Ovary (tissue), 9 donors: Measurements from ENCODE around the gene MS4A7. TPM values are rescaled to one million over a fixed set of nuclear protein-coding genes. Genes with fewer than 3 reads are reported as not detected.

Experiments
- DNase-seq, 5 donors: peaks; one replicate each; pipeline ENCODE4 v3.0.0-alpha.2; 2019 to 2020
- H3K27ac ChIP-seq, 2 donors: fragments of 200-600 bp; one replicate each; pipeline versions ENCODE4 v1.5.1 to v1.8.0; 2019 to 2022
- H3K27me3 ChIP-seq: fragments of 200-600 bp; one replicate; pipeline ENCODE4 v1.8.0; 2022
- H3K36me3 ChIP-seq: fragments of 200-600 bp; sonication (generic); one replicate; pipeline ENCODE4 v1.5.1; 2019
- H3K4me1 ChIP-seq: one replicate; pipeline ENCODE4 v1.8.1; 2013; ENCODE audit warnings: mild to moderate bottlenecking, moderate library complexity; ENCODE audit not compliant: insufficient read depth
- H3K4me3 ChIP-seq: fragments of 200-600 bp; sonication (generic); one replicate; pipeline ENCODE4 v1.5.1; 2017
- H3K9me3 ChIP-seq, 2 donors: fragments of 200-600 bp in 1 of 2; sonication (generic) in 1 of 2; one replicate each; pipeline versions ENCODE4 v1.5.1 to v1.8.1; 2013 to 2019; ENCODE audit warnings: mild to moderate bottlenecking in 1 of 2, moderate library complexity in 1 of 2
- EP300 ChIP-seq: sonication (generic); formaldehyde crosslinking; IDR thresholded peaks from one replicate; pipeline ENCODE4 v1.6.1; 2017; ENCODE audit warnings: antibody characterized with exemption
- POLR2A ChIP-seq: fragments of 450-650 bp; IDR thresholded peaks from one replicate; pipeline ENCODE4 v1.6.1; 2017; ENCODE audit warnings: antibody characterized with exemption, mild to moderate bottlenecking, moderate library complexity
- WGBS, 3 donors: extraction: QIAGEN DNeasy Blood & Tissue Kit in 1 of 3; methylation state at CpG; one replicate each; pipeline versions ENCODE4 v1.1.5 to v1.1.7; 2013 to 2017; 5-methylcytosine and 5-hydroxymethylcytosine counted together
- intact Hi-C, 4 donors: fragments of 100-400 bp; cut with DNase I; formaldehyde crosslinking; loops; one replicate each; pipeline versions ENCODE4 v1.11.0 to v1.15.1; 2022 to 2023
- polyA plus RNA-seq, 2 donors: library from polyadenylated mRNA; stranded (reverse); fragments of 200-250 nt in 1 of 2; fragments of 350-450 nt in 1 of 2; fragmentation: Illumina TruSeq in 1 of 2; extraction: RNeasy Lipid Tissue Mini Kit (QIAGEN cat#74804) in 1 of 2; gene quantifications; one replicate each; pipeline ENCODE4 v1.2.3, GENCODE V29; 2013 to 2014
- total RNA-seq, 7 donors: library from RNA; depleted of rRNA in 2 of 7; stranded (reverse); fragments of >200 nt in 2 of 7; fragmentation: NEBNext Ultra II Directional in 3 of 7; extraction: Animal tissue kit (Norgen Biotek cat#: 25700) in 3 of 7; gene quantifications; one replicate each; pipeline versions ENCODE4 v1.1.0 to v1.2.4, GENCODE V29; 2016 to 2023
- TF ChIP-seq, protein P1 (sequence below), 3 donors: fragments of 450-650 bp in 2 of 3; fragments of 200-600 bp in 1 of 3; IDR thresholded peaks; one replicate each; pipeline versions ENCODE4 v1.5.1 to v1.8.0; 2016 to 2022; ENCODE audit warnings: antibody characterized with exemption in 3 of 3, mild to moderate bottlenecking in 1 of 3
- donor health status: DM: no; HTN: no; CAD: no; lungs with moderate emphysema.
- donor health status: DM: no; HTN: no; CAD: no.
- donor health status: Bipolar disorder and iron deficiency.
- donor health status: DM: yes; HTN: yes; CAD: no.
- donor health status: DM: no; HTN: no; CAD: no.
- donor health status: DM: yes; HTN: yes; CAD: no.

Gene MS4A7
- total and polyA plus RNA-seq, 9 donors = 5.4 to 38.2 (median 11.6) TPM

DNA sequence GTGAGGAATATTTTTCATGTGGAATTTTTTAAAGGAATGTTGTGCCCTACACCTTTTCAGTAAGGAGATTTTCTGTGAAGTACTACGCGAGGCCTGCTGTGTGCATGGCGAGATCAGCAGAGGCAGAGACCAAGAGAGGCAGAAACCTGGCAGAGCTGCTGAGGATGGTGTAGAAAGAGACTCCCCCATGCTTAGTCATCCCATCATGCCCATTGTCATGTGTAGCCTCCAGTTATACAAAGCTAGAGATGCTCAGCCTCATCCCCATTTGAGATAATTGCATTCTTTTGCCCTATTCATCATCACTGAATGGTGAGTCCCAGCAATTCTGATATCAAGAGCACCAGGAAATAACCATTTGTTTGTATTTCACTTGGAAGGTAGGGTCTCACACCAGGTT is 3.0 kb upstream of the MS4A7 start:
- no peak for DNase-seq
- Histone ChIP-seq H3K4me3 (no peak overlapping the region), H3K27ac (no peak overlapping the region), H3K36me3 (no peaks in the 10 kb centered on the region), H3K27me3 (no peaks in the 10 kb centered on the region), H3K4me1 (no peaks in the 10 kb centered on the region), H3K9me3 (no peaks in the 10 kb centered on the region)
- intact Hi-C loops = no loop called here
- TF ChIP-seq POLR2A (no peak), EP300 (no peak)
- TF ChIP-seq, protein P1, sequence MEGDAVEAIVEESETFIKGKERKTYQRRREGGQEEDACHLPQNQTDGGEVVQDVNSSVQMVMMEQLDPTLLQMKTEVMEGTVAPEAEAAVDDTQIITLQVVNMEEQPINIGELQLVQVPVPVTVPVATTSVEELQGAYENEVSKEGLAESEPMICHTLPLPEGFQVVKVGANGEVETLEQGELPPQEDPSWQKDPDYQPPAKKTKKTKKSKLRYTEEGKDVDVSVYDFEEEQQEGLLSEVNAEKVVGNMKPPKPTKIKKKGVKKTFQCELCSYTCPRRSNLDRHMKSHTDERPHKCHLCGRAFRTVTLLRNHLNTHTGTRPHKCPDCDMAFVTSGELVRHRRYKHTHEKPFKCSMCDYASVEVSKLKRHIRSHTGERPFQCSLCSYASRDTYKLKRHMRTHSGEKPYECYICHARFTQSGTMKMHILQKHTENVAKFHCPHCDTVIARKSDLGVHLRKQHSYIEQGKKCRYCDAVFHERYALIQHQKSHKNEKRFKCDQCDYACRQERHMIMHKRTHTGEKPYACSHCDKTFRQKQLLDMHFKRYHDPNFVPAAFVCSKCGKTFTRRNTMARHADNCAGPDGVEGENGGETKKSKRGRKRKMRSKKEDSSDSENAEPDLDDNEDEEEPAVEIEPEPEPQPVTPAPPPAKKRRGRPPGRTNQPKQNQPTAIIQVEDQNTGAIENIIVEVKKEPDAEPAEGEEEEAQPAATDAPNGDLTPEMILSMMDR (IDR thresholded peaks at IDR 0.05) = no peak
- WGBS, 3 donors = 91 to 96% (median 94%) methylated on average over 3 of the region's 3 CpGs

DNA sequence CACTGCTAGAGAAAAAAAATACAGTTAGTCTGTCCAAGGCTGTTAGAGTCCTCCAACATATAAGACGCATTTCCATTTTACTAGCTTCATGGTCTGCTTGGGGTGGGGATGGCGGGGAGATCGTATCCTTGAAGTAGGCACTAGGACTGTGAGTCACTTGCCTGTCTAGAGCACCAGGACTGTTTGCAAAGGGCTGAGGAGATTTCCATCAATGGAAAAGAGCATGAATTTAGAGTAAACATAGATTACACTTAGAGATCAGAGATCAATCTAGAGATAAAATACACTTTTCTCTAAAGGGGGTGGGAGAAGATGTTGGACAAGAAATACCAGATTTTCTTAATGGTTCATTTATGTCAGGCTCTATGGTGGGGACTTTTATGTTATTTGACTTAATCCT is 1.7 kb upstream of the MS4A7 start:
- WGBS, 3 donors = 87 to 92% (median 91%) methylated on average over 3 of the region's 3 CpGs
- TF ChIP-seq, protein P1 (IDR thresholded peaks at IDR 0.05) = no peak
- TF ChIP-seq EP300 = no peak
- no peak for TF ChIP-seq POLR2A
- no peak overlapping the region for H3K27ac ChIP-seq

DNA sequence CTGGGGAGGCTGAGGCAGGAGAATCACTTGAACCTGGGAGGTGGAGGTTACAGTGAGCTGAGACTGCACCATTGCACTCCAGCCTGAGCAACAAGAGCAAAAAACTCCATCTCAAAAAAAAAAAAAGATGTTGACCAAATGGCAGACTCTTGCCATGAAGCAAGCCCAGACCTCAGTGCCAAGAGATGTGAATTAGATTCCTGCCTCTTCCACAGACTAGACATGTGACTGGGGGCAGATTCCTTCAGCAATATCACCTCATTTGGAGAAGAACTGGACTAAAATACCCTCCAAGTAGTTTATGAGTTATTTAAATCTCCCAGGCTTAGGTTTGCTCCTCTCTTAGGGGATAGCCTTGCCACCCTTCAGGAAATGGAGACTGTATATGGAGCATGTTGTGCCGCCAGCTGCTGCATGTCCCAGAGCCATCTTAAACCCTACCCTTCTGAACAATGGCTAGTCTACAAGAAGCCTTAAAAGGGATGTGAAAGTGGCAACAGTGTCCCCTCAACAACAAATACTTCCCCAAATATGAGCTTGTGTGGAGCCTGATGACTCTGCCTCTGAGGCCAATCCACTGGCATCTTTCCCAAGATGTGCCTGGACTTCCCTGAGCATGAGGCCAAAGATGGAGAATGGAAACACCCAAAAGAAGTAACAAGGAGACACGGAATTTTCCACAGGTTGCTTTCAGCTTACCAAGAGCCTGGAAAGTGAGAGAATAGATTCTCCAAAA is 763 bp upstream of the MS4A7 start:
- H3K4me1 ChIP-seq = no peaks in the 10 kb centered on the region
- H3K4me3 ChIP-seq = no peak overlapping the region
- no peaks in the 10 kb centered on the region for H3K27me3 ChIP-seq
- TF ChIP-seq EP300 (no peak), POLR2A (no peak)
- TF ChIP-seq, protein P1 (IDR thresholded peaks at IDR 0.05) = no peak
- intact Hi-C loops = no loop called here
- 87 to 94% (median 91%) methylated on average over 2 of the region's 2 CpGs for WGBS, 3 donors
- no peaks in the 10 kb centered on the region for H3K9me3 ChIP-seq
- H3K36me3 ChIP-seq = no peaks in the 10 kb centered on the region
- no peak overlapping the region for H3K27ac ChIP-seq
- no peak for DNase-seq

More for the DNA sequence above, 1.7 kb upstream of the MS4A7 start:
- no peak for DNase-seq
- Histone ChIP-seq H3K27me3 (no peaks in the 10 kb centered on the region), H3K4me3 (no peak overlapping the region), H3K36me3 (no peaks in the 10 kb centered on the region), H3K4me1 (no peaks in the 10 kb centered on the region), H3K9me3 (no peaks in the 10 kb centered on the region)
- intact Hi-C loops = no loop called here

DNA sequence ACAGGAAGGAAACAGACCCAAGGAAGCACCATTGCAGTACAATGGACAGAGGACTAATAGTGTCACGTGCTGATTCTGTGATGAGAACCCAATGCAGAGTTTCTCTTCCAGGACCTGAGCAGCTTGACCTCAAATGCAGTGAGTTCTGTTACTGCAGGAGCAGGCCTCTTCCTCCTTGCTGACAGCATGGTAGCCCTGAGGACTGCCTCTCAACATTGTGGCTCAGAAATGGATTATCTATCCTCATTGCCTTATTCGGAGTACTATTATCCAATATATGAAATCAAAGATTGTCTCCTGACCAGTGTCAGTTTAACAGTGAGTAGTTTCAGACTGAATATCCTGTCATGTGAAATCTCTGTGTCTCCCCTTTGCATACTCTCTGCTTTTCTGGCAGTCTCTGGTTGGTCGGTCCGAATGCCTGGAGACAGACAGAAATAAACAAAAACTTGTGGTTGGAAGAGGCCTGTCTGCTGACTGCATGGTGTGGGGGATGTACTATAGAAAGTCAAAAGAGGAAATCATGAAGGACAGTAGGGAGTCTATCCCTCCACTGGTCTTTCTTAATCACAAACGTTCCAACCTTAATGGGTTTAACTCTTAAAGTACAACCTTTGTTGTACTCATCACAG is 11.1 kb downstream of the MS4A7 start:
- WGBS, 3 donors = 30 to 45% (median 43%) methylated on average over 5 of the region's 5 CpGs
- TF ChIP-seq, protein P1 (IDR thresholded peaks at IDR 0.05) = no peak
- TF ChIP-seq EP300 (no peak), POLR2A (no peak)
- no peaks in the 10 kb centered on the region for H3K9me3 ChIP-seq
- H3K4me1 ChIP-seq = no peaks in the 10 kb centered on the region
- H3K36me3 ChIP-seq = no peaks in the 10 kb centered on the region
- H3K4me3 ChIP-seq = no peak overlapping the region
- H3K27me3 ChIP-seq = no peaks in the 10 kb centered on the region
- intact Hi-C loops = no loop called here
- DNase-seq = no peak
- H3K27ac ChIP-seq = no peak overlapping the region
